GM12873 (cell line): ENCODE results near the gene ZDBF2.

ENCODE experiments used
- TF ChIP-seq, protein P1 (sequence below): IDR thresholded peaks from 2 replicates; pipeline ENCODE4 v1.5.1; 2012; ENCODE audit warnings: low read depth, mild to moderate bottlenecking, moderate library complexity, low read length, control low read depth; ENCODE audit not compliant: insufficient read depth; ENCODE audit errors: missing control alignments

ZDBF2 gene

DNA sequence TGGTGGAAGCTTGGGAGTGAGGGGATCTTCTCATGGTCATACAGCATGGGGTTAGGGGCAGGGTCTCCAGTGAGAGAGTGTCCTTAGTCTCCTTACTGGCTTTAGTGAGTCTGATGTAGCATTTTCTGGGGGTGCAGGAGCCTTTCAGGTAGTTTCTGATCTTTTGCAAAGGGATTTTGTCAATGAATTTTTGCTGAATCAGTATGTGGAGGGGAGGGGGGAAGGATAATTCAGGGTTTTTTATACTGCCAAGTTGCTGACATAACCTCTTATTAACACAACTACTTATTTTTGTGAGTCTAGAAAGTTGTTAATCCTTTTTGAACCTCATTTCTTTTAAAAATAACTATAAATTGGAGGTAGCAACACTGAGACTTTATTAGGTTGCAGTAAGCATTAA lies 35.3 kb upstream of the ZDBF2 start:
- TF ChIP-seq, protein P1, sequence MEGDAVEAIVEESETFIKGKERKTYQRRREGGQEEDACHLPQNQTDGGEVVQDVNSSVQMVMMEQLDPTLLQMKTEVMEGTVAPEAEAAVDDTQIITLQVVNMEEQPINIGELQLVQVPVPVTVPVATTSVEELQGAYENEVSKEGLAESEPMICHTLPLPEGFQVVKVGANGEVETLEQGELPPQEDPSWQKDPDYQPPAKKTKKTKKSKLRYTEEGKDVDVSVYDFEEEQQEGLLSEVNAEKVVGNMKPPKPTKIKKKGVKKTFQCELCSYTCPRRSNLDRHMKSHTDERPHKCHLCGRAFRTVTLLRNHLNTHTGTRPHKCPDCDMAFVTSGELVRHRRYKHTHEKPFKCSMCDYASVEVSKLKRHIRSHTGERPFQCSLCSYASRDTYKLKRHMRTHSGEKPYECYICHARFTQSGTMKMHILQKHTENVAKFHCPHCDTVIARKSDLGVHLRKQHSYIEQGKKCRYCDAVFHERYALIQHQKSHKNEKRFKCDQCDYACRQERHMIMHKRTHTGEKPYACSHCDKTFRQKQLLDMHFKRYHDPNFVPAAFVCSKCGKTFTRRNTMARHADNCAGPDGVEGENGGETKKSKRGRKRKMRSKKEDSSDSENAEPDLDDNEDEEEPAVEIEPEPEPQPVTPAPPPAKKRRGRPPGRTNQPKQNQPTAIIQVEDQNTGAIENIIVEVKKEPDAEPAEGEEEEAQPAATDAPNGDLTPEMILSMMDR = no peak

DNA sequence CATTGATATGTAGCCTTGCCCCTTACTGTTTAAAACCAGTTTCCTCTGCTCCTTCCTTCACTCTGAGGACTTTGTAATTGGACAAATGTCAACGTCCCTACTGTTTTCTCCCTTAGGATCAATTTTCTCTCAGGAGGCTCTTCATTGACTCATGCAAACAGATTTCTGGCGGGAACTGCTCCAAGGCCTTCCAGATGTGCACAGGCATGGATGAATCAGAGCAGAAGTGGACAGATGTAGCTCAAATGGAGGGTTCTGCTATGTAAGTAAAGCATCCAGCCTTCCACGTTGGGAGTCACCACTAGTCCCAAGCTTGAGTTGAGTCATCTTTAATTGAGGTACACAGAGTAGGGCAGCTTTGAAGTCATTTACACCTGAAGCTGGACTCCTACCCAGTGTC lies 34.1 kb upstream of the ZDBF2 start:
- TF ChIP-seq, protein P1 = no peak

DNA sequence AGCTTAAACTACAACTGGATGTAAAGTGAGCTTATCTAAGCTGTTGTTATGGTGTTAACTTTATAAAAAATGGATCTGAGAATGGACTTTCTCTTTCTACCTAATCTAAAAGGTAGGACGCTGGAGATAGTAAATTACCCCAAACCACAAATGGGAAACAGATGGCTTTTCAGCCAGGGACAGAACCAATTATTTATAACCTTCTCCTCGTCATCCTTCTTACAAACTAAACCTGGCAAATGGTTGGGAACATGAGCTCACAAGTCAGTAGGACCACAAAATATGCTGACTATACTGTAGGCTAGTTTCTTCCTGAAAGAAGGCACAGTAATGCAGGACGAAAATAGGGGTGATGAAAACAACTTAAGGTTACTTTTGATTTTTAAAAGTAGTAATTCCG lies 32.7 kb upstream of the ZDBF2 start:
- TF ChIP-seq, protein P1 = no peak

DNA sequence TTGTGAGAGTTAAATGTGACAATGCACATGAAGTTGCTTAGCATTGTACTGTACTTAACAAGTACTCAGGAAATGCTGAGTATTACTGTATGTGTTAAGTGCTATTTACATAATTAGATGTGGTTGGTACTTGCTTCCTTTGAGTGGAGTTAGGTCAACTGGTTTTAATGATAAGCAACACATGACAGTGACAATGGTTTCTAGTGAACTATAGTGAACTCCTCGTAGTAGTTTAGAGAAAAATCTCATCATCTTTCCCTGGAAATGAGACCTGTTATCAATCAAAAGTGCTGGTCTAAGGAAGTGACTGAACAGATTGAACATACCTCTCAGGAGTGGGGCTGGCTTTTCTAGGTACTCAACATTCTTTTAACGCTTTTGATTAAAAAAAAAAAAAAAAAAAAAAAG lies 29.2 kb upstream of the ZDBF2 start:
- TF ChIP-seq, protein P1 = no peak

DNA sequence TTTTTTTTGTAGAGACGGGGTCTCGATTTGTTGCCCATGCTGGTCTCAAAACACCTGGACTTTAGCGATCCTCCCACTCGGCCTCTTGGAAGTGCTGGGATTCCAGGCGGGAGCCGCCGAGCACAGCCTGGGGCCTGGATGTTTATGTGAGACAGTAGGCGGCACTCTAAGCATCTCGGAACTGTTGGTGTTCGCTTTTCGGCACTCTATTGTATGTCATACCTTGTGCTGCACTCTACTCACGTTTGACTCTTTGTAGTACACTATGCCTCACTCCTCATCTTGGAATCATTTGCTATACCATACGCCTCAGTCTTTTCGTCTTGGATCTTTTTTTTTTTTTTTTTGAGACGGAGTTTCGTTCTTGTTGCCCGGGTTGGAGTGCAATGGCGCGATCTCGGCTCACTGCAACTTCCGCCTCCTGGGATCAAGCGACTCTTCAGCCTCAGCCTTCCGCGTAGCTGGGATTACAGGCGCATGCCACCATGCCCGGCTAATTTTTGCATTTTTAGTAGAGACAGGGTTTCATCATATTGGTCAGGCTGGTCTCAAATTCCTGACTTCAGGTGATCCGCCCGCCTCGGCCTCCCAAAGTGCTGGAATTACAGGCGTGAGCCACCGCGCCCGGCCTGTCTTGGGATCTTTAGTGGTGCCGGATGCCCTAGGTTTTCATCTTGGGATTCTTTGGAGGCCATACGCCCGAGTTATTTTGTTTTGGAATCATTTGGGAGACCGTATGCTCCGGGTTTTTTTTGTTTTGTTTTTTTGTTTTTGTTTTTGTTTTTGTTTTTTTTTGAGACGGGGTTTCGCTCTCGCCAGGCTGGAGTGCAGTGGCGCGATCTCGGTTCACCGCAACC lies 24.2 kb upstream of the ZDBF2 start:
- TF ChIP-seq, protein P1 = peak; percentile 32

DNA sequence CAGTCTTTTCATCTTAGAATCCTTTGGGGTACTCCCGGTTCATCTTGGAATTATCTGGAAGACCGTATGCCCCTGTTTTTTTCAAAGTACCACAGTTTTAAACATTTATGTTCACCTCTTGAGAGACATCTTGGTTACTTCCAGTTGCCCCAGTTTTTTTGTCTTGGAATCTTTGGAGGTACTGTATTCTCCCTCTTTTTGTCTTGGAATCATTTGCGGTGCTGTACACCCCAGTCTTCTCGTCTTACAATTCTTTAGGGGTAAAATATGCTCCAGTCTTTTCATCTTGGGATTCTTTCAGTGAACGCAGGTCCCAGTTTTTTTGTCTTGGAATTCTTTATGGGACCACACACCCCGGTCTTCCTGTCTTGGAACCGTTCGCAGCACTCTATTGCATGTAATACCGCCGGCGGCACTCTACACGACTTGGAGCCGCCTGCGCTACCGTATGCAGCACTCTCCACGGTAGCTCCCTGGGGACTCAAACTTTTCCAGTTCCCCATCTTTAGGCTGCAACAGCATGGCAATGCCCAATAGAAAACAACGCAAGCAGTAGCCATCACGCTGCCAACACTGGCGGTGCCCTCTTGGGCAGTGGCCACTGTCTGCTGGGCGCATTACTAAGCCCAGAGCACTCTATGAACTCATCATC lies 21.2 kb upstream of the ZDBF2 start:
- TF ChIP-seq, protein P1 = no peak

DNA sequence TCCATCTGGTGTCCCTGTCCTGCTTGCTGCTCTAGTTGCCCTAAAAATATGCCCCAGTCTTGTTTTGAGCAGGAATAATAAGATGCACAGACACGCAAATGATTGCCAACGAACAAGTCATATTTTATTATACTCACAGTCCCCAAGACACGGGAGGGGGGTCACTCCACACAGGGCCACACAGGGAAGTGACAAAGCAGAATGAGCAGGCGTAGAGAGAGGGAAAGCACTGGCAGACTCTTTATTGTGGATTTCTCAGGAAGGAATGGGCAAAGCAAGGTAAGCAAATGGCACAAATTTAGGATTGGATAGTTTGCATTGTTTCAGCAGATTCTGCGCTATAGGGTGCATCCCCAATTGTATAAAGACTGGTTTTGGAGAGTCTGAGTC lies 20.7 kb upstream of the ZDBF2 start:
- TF ChIP-seq, protein P1 = no peak
